Kidney epithelial cell (primary cell): ENCODE data around the gene CNTROB. TPM values are rescaled to one million over a fixed set of nuclear protein-coding genes. Genes with fewer than 3 reads are reported as not detected.

Experiments used
- DNase-seq: peaks from one replicate; pipeline ENCODE4 v3.0.0-alpha.2; 2010; ENCODE audit warnings: low read depth
- H3K27me3 ChIP-seq: 2 replicates; pipeline ENCODE4 v1.6.0; 2011; ENCODE audit warnings: low read length; ENCODE audit not compliant: control insufficient read depth, insufficient read depth
- H3K36me3 ChIP-seq: 2 replicates; pipeline ENCODE4 v1.5.1; 2011; ENCODE audit warnings: low read length; ENCODE audit not compliant: control insufficient read depth, insufficient read depth
- H3K4me3 ChIP-seq: 2 replicates; pipeline ENCODE4 v1.5.1; 2011; ENCODE audit warnings: low read depth, mild to moderate bottlenecking, control low read depth, low read length
- total RNA-seq: library from RNA; depleted of rRNA; stranded (reverse); fragments of >200 nt; gene quantifications from 2 replicates; pipeline ENCODE4 v1.2.3, GENCODE V29; 2015
- TF ChIP-seq, protein P1 (sequence below): IDR thresholded peaks from 2 replicates; pipeline ENCODE4 v1.5.1; 2011; ENCODE audit warnings: mild to moderate bottlenecking, moderate library complexity, low read length, control low read depth, inconsistent platforms; ENCODE audit not compliant: insufficient read depth, poor library complexity, severe bottlenecking

CNTROB gene
- total RNA-seq, 1 donor from 2014 or later: 20.1 TPM

DNA sequence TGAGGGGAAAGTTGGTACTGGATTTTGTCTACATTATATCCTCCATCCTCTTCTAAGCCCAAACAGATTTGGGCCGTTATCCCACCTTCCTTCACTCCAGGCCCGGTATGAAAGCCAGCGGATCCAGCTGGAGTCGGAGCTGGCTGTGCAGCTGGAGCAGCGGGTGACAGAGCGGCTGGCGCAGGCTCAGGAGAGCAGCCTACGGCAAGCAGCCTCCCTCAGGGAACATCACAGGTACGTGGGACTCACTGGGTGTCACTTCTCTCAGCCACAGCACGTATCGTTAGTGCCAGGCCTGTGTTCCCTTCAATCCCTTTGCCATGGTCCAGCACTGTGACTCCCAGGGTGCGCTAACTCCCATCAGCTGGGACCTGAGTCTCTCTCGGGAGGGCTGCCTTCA lies 11.3 kb downstream of the CNTROB start:
- TF ChIP-seq, protein P1, sequence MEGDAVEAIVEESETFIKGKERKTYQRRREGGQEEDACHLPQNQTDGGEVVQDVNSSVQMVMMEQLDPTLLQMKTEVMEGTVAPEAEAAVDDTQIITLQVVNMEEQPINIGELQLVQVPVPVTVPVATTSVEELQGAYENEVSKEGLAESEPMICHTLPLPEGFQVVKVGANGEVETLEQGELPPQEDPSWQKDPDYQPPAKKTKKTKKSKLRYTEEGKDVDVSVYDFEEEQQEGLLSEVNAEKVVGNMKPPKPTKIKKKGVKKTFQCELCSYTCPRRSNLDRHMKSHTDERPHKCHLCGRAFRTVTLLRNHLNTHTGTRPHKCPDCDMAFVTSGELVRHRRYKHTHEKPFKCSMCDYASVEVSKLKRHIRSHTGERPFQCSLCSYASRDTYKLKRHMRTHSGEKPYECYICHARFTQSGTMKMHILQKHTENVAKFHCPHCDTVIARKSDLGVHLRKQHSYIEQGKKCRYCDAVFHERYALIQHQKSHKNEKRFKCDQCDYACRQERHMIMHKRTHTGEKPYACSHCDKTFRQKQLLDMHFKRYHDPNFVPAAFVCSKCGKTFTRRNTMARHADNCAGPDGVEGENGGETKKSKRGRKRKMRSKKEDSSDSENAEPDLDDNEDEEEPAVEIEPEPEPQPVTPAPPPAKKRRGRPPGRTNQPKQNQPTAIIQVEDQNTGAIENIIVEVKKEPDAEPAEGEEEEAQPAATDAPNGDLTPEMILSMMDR: no peak
- Histone ChIP-seq H3K4me3 (no peak overlapping the region), H3K36me3 (peaks cover 1% of the 10 kb centered on the region), H3K27me3 (no peaks in the 10 kb centered on the region)
- no peak for DNase-seq

DNA sequence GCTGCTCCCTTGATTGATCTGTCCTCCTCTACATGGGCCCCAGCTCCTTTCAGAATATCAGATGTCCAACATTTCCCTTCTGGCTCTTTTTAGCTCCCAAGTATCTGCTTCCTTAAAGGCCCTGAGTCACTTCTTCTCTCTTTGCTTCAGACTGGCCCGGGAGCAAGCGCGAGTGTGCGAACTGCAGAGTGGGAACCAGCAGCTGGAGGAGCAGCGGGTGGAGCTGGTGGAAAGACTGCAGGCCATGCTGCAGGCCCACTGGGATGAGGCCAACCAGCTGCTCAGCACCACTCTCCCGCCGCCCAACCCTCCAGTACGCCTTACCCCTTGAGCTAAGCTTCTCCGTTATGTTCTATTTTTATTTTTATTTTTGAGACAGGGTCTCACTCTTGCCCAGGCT lies 12.3 kb downstream of the CNTROB start:
- DNase-seq: no peak
- no peaks in the 10 kb centered on the region for H3K27me3 ChIP-seq
- H3K36me3 ChIP-seq: peaks cover 3% of the 10 kb centered on the region
- TF ChIP-seq, protein P1: no peak
- H3K4me3 ChIP-seq: no peak overlapping the region

DNA sequence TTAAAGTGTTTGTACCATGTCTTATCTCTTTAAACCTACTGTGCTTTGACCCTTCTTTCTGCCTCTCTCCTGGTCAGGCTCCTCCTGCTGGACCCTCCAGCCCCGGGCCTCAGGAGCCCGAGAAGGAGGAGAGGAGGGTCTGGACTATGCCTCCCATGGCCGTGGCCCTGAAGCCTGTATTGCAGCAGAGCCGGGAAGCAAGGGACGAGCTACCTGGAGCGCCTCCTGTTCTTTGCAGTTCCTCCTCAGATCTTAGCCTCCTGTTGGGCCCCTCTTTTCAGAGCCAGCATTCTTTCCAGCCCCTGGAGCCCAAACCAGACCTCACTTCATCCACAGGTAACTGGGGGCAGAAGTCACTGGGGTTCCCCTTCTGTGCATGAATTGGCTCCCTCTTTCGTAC lies 13.6 kb downstream of the CNTROB start:
- DNase-seq: no peak
- peaks cover 2% of the 10 kb centered on the region for H3K36me3 ChIP-seq
- no peak overlapping the region for H3K4me3 ChIP-seq
- no peaks in the 10 kb centered on the region for H3K27me3 ChIP-seq
- TF ChIP-seq, protein P1: no peak

DNA sequence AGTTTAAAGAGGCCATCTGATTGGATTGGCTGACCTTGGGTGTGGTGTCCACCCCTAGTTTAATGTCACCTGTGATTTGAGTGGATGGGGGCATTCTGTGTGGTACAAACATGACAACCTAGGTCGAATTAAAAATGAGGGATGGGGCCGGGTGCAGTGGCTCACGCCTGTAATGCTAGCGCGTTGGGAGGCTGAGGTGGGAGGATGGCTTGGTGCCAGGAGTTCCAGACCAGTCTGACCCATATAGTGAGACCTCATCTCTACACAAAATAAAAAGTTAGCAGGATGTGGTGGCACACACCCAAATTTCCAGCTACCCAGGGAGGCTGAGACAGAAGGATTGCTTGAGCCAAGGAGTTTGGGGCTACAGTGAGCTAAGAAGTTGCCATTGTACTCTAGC lies 14.4 kb downstream of the CNTROB start:
- DNase-seq: no peak
- Histone ChIP-seq H3K4me3 (no peak overlapping the region), H3K36me3 (peaks cover 2% of the 10 kb centered on the region), H3K27me3 (no peaks in the 10 kb centered on the region)
- TF ChIP-seq, protein P1: no peak

DNA sequence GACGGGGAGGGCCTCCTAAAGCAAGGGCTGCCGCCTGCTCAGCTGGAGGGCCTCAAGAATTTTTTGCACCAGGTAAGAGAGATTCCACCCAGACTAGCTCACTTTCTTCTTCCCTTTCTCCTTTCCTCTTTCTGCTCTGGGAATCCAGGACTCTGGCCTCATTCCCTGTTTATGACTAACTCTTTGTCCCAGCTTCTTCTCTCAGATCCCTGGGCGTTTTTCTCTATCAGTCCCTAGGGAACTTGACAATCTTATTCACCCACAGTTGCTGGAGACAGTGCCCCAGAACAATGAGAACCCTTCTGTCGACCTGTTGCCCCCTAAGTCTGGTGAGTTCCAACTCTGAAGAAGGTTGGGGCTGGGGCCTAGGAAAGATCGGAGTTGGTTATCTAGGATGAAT lies 15.6 kb downstream of the CNTROB start:
- DNase-seq: no peak
- TF ChIP-seq, protein P1: no peak
- H3K4me3 ChIP-seq: no peak overlapping the region
- H3K27me3 ChIP-seq: no peaks in the 10 kb centered on the region
- H3K36me3 ChIP-seq: peaks cover 2% of the 10 kb centered on the region

DNA sequence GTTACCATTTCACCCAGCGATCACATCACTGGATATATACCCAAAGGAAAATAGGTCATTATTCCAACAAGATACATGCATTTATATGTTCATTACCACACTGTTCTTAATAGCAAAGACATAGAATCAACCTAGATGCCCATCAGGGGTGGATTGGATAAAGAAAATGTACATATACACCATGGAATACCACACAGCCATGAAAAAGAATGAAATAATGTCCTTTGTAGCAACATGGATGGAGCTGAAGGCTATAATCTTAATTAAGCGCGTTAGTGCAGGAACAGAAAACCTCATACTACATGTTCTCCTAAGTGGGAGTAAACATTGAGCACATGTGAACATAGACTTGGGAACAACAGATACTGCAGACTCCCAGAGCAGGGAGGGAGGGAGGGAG lies 18.6 kb downstream of the CNTROB start:
- Histone ChIP-seq H3K4me3 (no peak overlapping the region), H3K27me3 (no peaks in the 10 kb centered on the region), H3K36me3 (peaks cover 2% of the 10 kb centered on the region)
- no peak for DNase-seq
- TF ChIP-seq, protein P1: no peak
